Choroid plexus epithelial cell (primary cell): ENCODE results near the gene QSOX2.

Experiments
- DNase-seq: peaks from one replicate; pipeline ENCODE4 v3.0.0-alpha.2; 2010; ENCODE audit warnings: low read depth
- H3K4me3 ChIP-seq: 2 replicates; pipeline ENCODE4 v1.5.1; 2011; ENCODE audit warnings: low read depth, mild to moderate bottlenecking, control low read depth, low read length, moderate library complexity
- CTCF ChIP-seq: conservative IDR thresholded peaks from 2 replicates; pipeline ENCODE4 v1.5.1; 2011; ENCODE audit warnings: low read depth, mild to moderate bottlenecking, control low read depth, inconsistent platforms, low read length, moderate library complexity

The QSOX2 gene

GRCh38 chr9:136193127-136193890 is 52.3 kb downstream of the QSOX2 start:
- no peak overlapping the region for H3K4me3 ChIP-seq
- no peak for TF ChIP-seq CTCF
- no peak for DNase-seq

GRCh38 chr9:136192289-136193126 is 53.1 kb downstream of the QSOX2 start:
- no peak for TF ChIP-seq CTCF
- H3K4me3 ChIP-seq: no peak overlapping the region
- no peak for DNase-seq

- H3K4me3 ChIP-seq: no peak overlapping the region
- TF ChIP-seq CTCF: no peak
- no peak for DNase-seq
These were observed 53.7 kb downstream of the QSOX2 start for GRCh38 chr9:136191960-136192286.

GRCh38 chr9:136191099-136191959 is 54.3 kb downstream of the QSOX2 start:
- no peak overlapping the region for H3K4me3 ChIP-seq
- no peak for TF ChIP-seq CTCF
- DNase-seq: no peak

- TF ChIP-seq CTCF: no peak
- H3K4me3 ChIP-seq: no peak overlapping the region
- DNase-seq: no peak
These were observed 55.0 kb downstream of the QSOX2 start for GRCh38 chr9:136190656-136191055.

GRCh38 chr9:136190237-136190601 is 55.4 kb downstream of the QSOX2 start:
- DNase-seq: no peak
- H3K4me3 ChIP-seq: no peak overlapping the region
- no peak for TF ChIP-seq CTCF
